Neural cell (in vitro differentiated cells): Measurements from ENCODE around the gene GIMAP2. TPM values are rescaled to one million over a fixed set of nuclear protein-coding genes. Genes with fewer than 3 reads are reported as not detected.
"Not testable (repeated sequence)": the region's sequence is repeated elsewhere in the genome, so short reads cannot be mapped to it uniquely, and the experiment has no call there.

Experiments used
- H2AFZ ChIP-seq: fragments of 200-600, 300-800 bp; sonication (generic), shearing (Covaris generic); 2 replicates; pipeline ENCODE4 v1.6.0; 2014; ENCODE audit warnings: low read depth, mild to moderate bottlenecking, antibody characterized with exemption, low read length, moderate library complexity
- H3F3A ChIP-seq: fragments of 200-600 bp; shearing (Covaris generic); 2 replicates; pipeline ENCODE4 v1.6.1; 2016; ENCODE audit warnings: mild to moderate bottlenecking, moderate library complexity, mixed read lengths, antibody characterized with exemption, low read length; ENCODE audit not compliant: insufficient read depth, poor library complexity, severe bottlenecking
- H3K27ac ChIP-seq: fragments of 200-600, 300-800 bp; sonication (generic), shearing (Covaris generic); 2 replicates; pipeline ENCODE4 v1.5.1; 2014; ENCODE audit warnings: mild to moderate bottlenecking, low read length, moderate library complexity
- H3K27me3 ChIP-seq: fragments of 300-800, 200-600 bp; sonication (generic), shearing (Covaris generic); 2 replicates; pipeline ENCODE4 v1.6.0; 2014; ENCODE audit warnings: mild to moderate bottlenecking, low read depth, low read length, moderate library complexity; ENCODE audit not compliant: insufficient read depth
- H3K36me3 ChIP-seq: fragments of 300-800, 200-600 bp; sonication (generic), shearing (Covaris generic); 2 replicates; pipeline ENCODE4 v1.5.1; 2014; ENCODE audit warnings: mild to moderate bottlenecking, antibody characterized with exemption, low read length, moderate library complexity; ENCODE audit not compliant: insufficient read depth
- H3K4me2 ChIP-seq: fragments of 300-800, 200-600 bp; sonication (generic), shearing (Covaris generic); 2 replicates; pipeline ENCODE4 v1.6.0; 2014; ENCODE audit warnings: mild to moderate bottlenecking, low read length
- H3K4me3 ChIP-seq: fragments of 300-800, 200-600 bp; sonication (generic), shearing (Covaris generic); 2 replicates; pipeline ENCODE4 v1.5.1; 2014; ENCODE audit warnings: mild to moderate bottlenecking, low read length, moderate library complexity
- H3K79me2 ChIP-seq: fragments of 200-600 bp; shearing (Covaris generic); replicated peaks from 2 replicates; pipeline ENCODE4 v1.6.0; 2014; ENCODE audit warnings: mild to moderate bottlenecking, low read length, moderate library complexity; ENCODE audit not compliant: insufficient read depth
- H3K9ac ChIP-seq: fragments of 300-800, 200-600 bp; sonication (generic), shearing (Covaris generic); 2 replicates; pipeline ENCODE4 v1.6.1; 2016; ENCODE audit warnings: mild to moderate bottlenecking, low read length, mixed read lengths
- H3K9me2 ChIP-seq: fragments of 200-600 bp; shearing (Covaris generic); 2 replicates; pipeline ENCODE4 v1.6.1; 2016; ENCODE audit warnings: mild to moderate bottlenecking, low read length, mixed read lengths; ENCODE audit not compliant: insufficient read depth
- H3K9me3 ChIP-seq: fragments of 200-600, 300-800 bp; sonication (generic), shearing (Covaris generic); 2 replicates; pipeline ENCODE4 v1.6.1; 2016; ENCODE audit warnings: mild to moderate bottlenecking, mixed run types, low read length, moderate library complexity, mixed read lengths
- H4K20me1 ChIP-seq: fragments of 200-600 bp; shearing (Covaris generic); 2 replicates; pipeline ENCODE4 v1.6.1; 2016; ENCODE audit warnings: mild to moderate bottlenecking, mixed run types; ENCODE audit not compliant: insufficient read depth
- EP300 ChIP-seq: fragments of 450-650 bp; conservative IDR thresholded peaks from 2 replicates; pipeline ENCODE4 v1.6.1; 2014; ENCODE audit warnings: antibody characterized with exemption, mild to moderate bottlenecking, moderate library complexity; ENCODE audit not compliant: poor library complexity, severe bottlenecking
- EZH2 ChIP-seq: fragments of 200-600, 300-800 bp; shearing (Covaris generic), sonication (generic); IDR thresholded peaks from 2 replicates; pipeline ENCODE4 v1.6.1; 2014; ENCODE audit warnings: antibody characterized with exemption, low read length, borderline replicate concordance, mild to moderate bottlenecking; ENCODE audit not compliant: insufficient read depth, poor library complexity, severe bottlenecking
- MXI1 ChIP-seq: fragments of 450-650 bp; conservative IDR thresholded peaks from 2 replicates; pipeline ENCODE4 v1.6.1; 2014; ENCODE audit warnings: antibody characterized with exemption, mild to moderate bottlenecking; ENCODE audit not compliant: poor library complexity, severe bottlenecking
- POLR2AphosphoS5 ChIP-seq: IDR thresholded peaks from 2 replicates; pipeline ENCODE4 v1.6.1; 2012
- RAD21 ChIP-seq: fragments of 450-650 bp; conservative IDR thresholded peaks from 2 replicates; pipeline ENCODE4 v1.6.1; 2014; ENCODE audit warnings: antibody characterized with exemption, mild to moderate bottlenecking, moderate library complexity
- SMC3 ChIP-seq: fragments of 450-650 bp; conservative IDR thresholded peaks from 2 replicates; pipeline ENCODE4 v1.6.1; 2014; ENCODE audit warnings: antibody characterized with exemption, mild to moderate bottlenecking, moderate library complexity; ENCODE audit not compliant: poor library complexity
- TAF1 ChIP-seq: IDR thresholded peaks from 2 replicates; pipeline ENCODE4 v1.6.1; 2012; ENCODE audit warnings: low read depth
- polyA plus RNA-seq: library from polyadenylated mRNA; depleted of rRNA; stranded (reverse); fragments of >200 nt; gene quantifications from 2 replicates; pipeline ENCODE4 v1.2.3, GENCODE V29; 2014
- TF ChIP-seq, protein P1 (sequence below): fragments of 450-650 bp; IDR thresholded peaks from 2 replicates; pipeline ENCODE4 v1.5.1; 2014; ENCODE audit warnings: antibody characterized with exemption, mild to moderate bottlenecking, moderate library complexity; ENCODE audit not compliant: poor library complexity, severe bottlenecking
- TF ChIP-seq, protein P2 (sequence below): IDR thresholded peaks from 2 replicates; pipeline ENCODE4 v1.6.1; 2012; ENCODE audit warnings: borderline replicate concordance

The GIMAP2 gene
- polyA plus RNA-seq, 1 donor from 2014 or later: not detected

DNA sequence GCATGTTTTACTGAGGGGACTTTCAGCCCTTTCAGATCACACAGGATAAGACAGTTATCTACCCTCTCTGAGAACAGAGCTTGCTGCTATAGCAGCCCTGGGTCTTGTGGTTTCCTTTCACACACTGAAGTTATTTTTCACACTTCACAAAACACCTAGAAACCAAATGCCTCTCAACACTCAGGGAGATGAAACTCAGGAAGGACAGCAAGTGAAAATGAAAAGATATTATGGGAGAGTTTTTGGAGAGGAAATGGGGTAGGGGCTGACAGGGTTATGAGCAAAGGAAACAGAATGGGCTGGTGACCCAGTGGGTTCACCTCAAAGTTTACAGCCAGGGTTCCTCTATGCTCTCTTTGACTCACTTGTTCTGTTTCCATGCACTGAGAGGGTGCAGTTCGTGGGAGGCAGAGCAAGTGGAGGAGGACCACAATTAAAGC is 17.0 kb upstream of the GIMAP2 start:
- no peaks in the 10 kb centered on the region for H3K9me2 ChIP-seq
- H3K36me3 ChIP-seq: no peaks in the 10 kb centered on the region

DNA sequence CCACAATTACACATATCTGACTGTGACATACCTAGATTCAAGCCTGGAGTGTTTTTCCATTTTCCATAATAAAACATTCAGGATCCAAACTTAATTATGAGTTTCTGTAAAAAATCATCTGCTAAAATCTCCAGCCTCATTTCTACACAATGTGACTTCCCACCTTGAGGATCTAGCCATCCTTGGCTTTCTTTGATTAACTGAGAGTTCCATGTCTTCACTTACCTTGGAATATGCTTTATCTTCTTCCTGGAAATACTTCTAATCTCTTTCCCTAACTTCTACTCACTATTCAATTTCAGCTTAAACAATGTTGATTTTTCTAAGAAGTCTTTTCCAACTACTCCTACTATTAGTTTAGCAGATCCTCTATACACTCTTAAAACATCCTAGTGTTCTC is 16.5 kb upstream of the GIMAP2 start:
- no peak overlapping the region for H3K9ac ChIP-seq
- no peak overlapping the region for H2AFZ ChIP-seq
- no peaks in the 10 kb centered on the region for H4K20me1 ChIP-seq
- no peak overlapping the region for H3K4me2 ChIP-seq
- H3K27me3 ChIP-seq: no peaks in the 10 kb centered on the region
- H3F3A ChIP-seq: no peaks in the 10 kb centered on the region
- H3K27ac ChIP-seq: no peak overlapping the region
- H3K9me2 ChIP-seq: no peaks in the 10 kb centered on the region
- TF ChIP-seq EP300 (no peak), MXI1 (no peak), TAF1 (no peak), POLR2AphosphoS5 (no peak), RAD21 (no peak), SMC3 (no peak), EZH2 (no peak)
- TF ChIP-seq, protein P1, sequence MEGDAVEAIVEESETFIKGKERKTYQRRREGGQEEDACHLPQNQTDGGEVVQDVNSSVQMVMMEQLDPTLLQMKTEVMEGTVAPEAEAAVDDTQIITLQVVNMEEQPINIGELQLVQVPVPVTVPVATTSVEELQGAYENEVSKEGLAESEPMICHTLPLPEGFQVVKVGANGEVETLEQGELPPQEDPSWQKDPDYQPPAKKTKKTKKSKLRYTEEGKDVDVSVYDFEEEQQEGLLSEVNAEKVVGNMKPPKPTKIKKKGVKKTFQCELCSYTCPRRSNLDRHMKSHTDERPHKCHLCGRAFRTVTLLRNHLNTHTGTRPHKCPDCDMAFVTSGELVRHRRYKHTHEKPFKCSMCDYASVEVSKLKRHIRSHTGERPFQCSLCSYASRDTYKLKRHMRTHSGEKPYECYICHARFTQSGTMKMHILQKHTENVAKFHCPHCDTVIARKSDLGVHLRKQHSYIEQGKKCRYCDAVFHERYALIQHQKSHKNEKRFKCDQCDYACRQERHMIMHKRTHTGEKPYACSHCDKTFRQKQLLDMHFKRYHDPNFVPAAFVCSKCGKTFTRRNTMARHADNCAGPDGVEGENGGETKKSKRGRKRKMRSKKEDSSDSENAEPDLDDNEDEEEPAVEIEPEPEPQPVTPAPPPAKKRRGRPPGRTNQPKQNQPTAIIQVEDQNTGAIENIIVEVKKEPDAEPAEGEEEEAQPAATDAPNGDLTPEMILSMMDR: no peak
- TF ChIP-seq, protein P2, sequence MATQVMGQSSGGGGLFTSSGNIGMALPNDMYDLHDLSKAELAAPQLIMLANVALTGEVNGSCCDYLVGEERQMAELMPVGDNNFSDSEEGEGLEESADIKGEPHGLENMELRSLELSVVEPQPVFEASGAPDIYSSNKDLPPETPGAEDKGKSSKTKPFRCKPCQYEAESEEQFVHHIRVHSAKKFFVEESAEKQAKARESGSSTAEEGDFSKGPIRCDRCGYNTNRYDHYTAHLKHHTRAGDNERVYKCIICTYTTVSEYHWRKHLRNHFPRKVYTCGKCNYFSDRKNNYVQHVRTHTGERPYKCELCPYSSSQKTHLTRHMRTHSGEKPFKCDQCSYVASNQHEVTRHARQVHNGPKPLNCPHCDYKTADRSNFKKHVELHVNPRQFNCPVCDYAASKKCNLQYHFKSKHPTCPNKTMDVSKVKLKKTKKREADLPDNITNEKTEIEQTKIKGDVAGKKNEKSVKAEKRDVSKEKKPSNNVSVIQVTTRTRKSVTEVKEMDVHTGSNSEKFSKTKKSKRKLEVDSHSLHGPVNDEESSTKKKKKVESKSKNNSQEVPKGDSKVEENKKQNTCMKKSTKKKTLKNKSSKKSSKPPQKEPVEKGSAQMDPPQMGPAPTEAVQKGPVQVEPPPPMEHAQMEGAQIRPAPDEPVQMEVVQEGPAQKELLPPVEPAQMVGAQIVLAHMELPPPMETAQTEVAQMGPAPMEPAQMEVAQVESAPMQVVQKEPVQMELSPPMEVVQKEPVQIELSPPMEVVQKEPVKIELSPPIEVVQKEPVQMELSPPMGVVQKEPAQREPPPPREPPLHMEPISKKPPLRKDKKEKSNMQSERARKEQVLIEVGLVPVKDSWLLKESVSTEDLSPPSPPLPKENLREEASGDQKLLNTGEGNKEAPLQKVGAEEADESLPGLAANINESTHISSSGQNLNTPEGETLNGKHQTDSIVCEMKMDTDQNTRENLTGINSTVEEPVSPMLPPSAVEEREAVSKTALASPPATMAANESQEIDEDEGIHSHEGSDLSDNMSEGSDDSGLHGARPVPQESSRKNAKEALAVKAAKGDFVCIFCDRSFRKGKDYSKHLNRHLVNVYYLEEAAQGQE: no peak
- H3K4me3 ChIP-seq: no peak overlapping the region
- H3K9me3 ChIP-seq: no peaks in the 10 kb centered on the region
- no peaks in the 10 kb centered on the region for H3K36me3 ChIP-seq
- no peaks in the 10 kb centered on the region for H3K79me2 ChIP-seq

More for the DNA sequence above, 17.0 kb upstream of the GIMAP2 start:
- Histone ChIP-seq H3K27me3 (no peaks in the 10 kb centered on the region), H3K9ac (no peak overlapping the region), H3K4me2 (no peak overlapping the region), H3K9me3 (no peaks in the 10 kb centered on the region), H2AFZ (no peak overlapping the region), H3F3A (no peaks in the 10 kb centered on the region), H3K79me2 (no peaks in the 10 kb centered on the region), H4K20me1 (no peaks in the 10 kb centered on the region), H3K4me3 (no peak overlapping the region), H3K27ac (no peak overlapping the region)
- TF ChIP-seq TAF1 (no peak), EZH2 (no peak), SMC3 (no peak), MXI1 (no peak)
- TF ChIP-seq, protein P2: no peak
- TF ChIP-seq, protein P1: no peak

DNA sequence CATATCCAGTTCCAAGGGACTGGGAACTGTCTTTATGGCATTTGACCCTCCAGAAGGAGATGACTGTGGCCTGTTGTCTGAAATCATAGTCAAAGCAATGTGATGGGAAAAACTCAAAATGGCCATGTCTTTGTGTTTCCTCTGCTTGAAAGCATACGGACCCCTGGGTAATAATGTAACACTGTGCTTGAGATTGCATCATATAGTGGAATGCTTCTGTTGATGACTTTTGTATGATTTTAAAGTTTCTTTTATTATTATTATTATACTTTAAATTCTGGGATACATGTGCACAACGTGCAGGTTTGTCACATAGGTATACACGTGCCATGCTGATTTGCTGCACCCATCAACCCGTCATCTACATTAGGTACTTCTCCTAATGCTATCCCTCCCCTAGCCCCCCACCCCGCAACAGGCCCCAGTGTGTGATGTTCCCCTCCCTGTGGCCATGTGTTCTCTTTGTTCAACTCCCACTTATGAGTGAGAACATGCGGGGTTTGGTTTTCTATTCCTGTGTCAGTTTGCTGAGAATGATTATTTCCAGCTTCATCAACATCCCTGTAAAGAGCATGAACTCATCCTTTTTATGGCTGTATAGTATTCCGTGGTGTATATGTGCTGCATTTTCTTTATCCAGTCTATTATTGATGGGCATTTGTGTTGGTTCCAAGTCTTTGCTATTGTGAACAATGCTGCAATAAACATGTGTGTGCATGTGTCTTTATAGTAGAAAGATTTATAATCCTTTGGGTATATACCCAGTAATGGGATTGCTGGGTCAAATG is 13.5 kb upstream of the GIMAP2 start:
- not testable (repeated sequence) for H3K9me2 ChIP-seq, H2AFZ ChIP-seq, H3K79me2 ChIP-seq, H3K4me2 ChIP-seq, H4K20me1 ChIP-seq, H3F3A ChIP-seq, H3K27ac ChIP-seq, H3K9ac ChIP-seq, H3K4me3 ChIP-seq, H3K36me3 ChIP-seq, H3K9me3 ChIP-seq, H3K27me3 ChIP-seq
